ENCODE data around the gene STON2.

The STON2 gene

GRCh38 chr14:81371802-81372201, 28.3 kb downstream of the STON2 start:
- no peak overlapping the region for H3K27ac Mint-ChIP-seq
- H3K36me3 Mint-ChIP-seq (ENCODE audit: low read depth): no peaks in the 10 kb centered on the region
- no peak overlapping the region for H3K4me3 Mint-ChIP-seq
- H3K4me1 Mint-ChIP-seq: no peaks in the 10 kb centered on the region
- no peaks in the 10 kb centered on the region for H3K9me3 Mint-ChIP-seq
- no peak for DNase-seq
- no peaks in the 10 kb centered on the region for H3K27me3 Mint-ChIP-seq
- ATAC-seq: no peak

DNA sequence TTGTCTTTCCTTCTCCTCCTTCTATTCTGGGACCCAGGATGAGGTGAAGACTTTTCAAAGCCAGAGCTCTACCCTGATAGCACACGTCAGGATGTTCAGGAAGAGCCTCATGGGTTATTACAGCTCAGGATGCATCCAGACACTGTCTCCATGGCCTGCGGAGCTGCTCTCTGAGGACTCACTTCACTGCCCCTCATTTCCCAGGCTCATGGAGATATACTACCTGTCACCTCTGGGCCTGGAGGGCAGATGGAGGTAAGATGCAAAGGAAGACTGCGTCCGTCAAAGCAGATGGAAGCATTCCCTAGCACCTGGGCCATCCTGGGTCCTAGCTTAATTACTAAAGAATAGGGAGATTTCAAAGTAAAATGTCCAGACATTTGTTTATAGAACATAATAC, 32.6 kb downstream of the STON2 start:
- Mint-ChIP-seq H3K4me3 (no peak overlapping the region), H3K4me1 (no peaks in the 10 kb centered on the region), H3K27me3 (no peaks in the 10 kb centered on the region), H3K9me3 (no peaks in the 10 kb centered on the region), H3K36me3 (ENCODE audit: low read depth) (no peaks in the 10 kb centered on the region), H3K27ac (no peak overlapping the region)
- ATAC-seq (no peak), DNase-seq (no peak)

GRCh38 chr14:81366884-81367283, 33.2 kb downstream of the STON2 start:
- DNase-seq (no peak), ATAC-seq (no peak)
- H3K4me3 Mint-ChIP-seq: no peak overlapping the region
- no peaks in the 10 kb centered on the region for H3K36me3 Mint-ChIP-seq (ENCODE audit: low read depth)
- H3K9me3 Mint-ChIP-seq: no peaks in the 10 kb centered on the region
- H3K4me1 Mint-ChIP-seq: no peaks in the 10 kb centered on the region
- H3K27ac Mint-ChIP-seq: no peak overlapping the region
- H3K27me3 Mint-ChIP-seq: no peaks in the 10 kb centered on the region

GRCh38 chr14:81366214-81366613, 33.9 kb downstream of the STON2 start:
- Mint-ChIP-seq H3K9me3 (no peaks in the 10 kb centered on the region), H3K27ac (no peak overlapping the region), H3K4me3 (no peak overlapping the region), H3K4me1 (no peaks in the 10 kb centered on the region), H3K27me3 (no peaks in the 10 kb centered on the region), H3K36me3 (ENCODE audit: low read depth) (no peaks in the 10 kb centered on the region)
- ATAC-seq: no peak
- DNase-seq: no peak

GRCh38 chr14:81363746-81364378, 36.3 kb downstream of the STON2 start:
- H3K4me1 Mint-ChIP-seq: no peaks in the 10 kb centered on the region
- no peaks in the 10 kb centered on the region for H3K9me3 Mint-ChIP-seq
- H3K36me3 Mint-ChIP-seq (ENCODE audit: low read depth): no peaks in the 10 kb centered on the region
- ATAC-seq (no peak), DNase-seq (no peak)
- no peak overlapping the region for H3K27ac Mint-ChIP-seq
- H3K4me3 Mint-ChIP-seq: no peak overlapping the region
- peaks cover 11% of the 10 kb centered on the region for H3K27me3 Mint-ChIP-seq

- ATAC-seq: no peak
- H3K36me3 Mint-ChIP-seq (ENCODE audit: low read depth): no peaks in the 10 kb centered on the region
- peaks cover 4% of the 10 kb centered on the region for H3K27me3 Mint-ChIP-seq
- no peak for DNase-seq
- no peak overlapping the region for H3K27ac Mint-ChIP-seq
- H3K9me3 Mint-ChIP-seq: peaks cover 12% of the 10 kb centered on the region
- no peaks in the 10 kb centered on the region for H3K4me1 Mint-ChIP-seq
- no peak overlapping the region for H3K4me3 Mint-ChIP-seq
These were observed 46.3 kb downstream of the STON2 start for GRCh38 chr14:81353691-81354323.

- Mint-ChIP-seq H3K4me3 (no peak overlapping the region), H3K9me3 (peaks cover 12% of the 10 kb centered on the region), H3K36me3 (ENCODE audit: low read depth) (no peaks in the 10 kb centered on the region), H3K4me1 (no peaks in the 10 kb centered on the region), H3K27me3 (peaks cover 7% of the 10 kb centered on the region), H3K27ac (no peak overlapping the region)
- DNase-seq: no peak
- ATAC-seq: no peak
These were observed 47.7 kb downstream of the STON2 start for GRCh38 chr14:81352413-81352812.

DNA sequence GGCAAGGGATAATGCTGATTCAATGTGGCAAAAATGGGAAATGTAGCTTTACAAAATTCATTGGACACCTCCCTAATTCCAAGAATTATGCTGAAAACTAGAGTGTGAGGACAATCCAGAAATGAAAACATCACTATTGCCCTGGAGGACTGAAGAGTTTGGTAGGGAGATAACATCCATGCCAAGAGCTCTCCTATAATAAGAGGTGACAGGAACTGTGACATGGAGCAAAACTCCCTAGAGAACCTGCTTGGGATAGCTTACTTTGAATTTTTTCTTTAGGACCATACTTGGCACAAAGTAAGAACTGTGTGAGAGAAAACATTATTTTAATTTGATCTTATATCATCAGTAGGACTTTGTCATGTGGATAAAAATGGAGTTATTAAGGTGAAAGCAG, 48.9 kb downstream of the STON2 start:
- ATAC-seq: no peak
- peaks cover 12% of the 10 kb centered on the region for H3K9me3 Mint-ChIP-seq
- no peak for DNase-seq
- H3K27me3 Mint-ChIP-seq: peaks cover 5% of the 10 kb centered on the region
- H3K36me3 Mint-ChIP-seq (ENCODE audit: low read depth): no peaks in the 10 kb centered on the region
- no peak overlapping the region for H3K27ac Mint-ChIP-seq
- no peak overlapping the region for H3K4me3 Mint-ChIP-seq
- H3K4me1 Mint-ChIP-seq: no peaks in the 10 kb centered on the region

DNA sequence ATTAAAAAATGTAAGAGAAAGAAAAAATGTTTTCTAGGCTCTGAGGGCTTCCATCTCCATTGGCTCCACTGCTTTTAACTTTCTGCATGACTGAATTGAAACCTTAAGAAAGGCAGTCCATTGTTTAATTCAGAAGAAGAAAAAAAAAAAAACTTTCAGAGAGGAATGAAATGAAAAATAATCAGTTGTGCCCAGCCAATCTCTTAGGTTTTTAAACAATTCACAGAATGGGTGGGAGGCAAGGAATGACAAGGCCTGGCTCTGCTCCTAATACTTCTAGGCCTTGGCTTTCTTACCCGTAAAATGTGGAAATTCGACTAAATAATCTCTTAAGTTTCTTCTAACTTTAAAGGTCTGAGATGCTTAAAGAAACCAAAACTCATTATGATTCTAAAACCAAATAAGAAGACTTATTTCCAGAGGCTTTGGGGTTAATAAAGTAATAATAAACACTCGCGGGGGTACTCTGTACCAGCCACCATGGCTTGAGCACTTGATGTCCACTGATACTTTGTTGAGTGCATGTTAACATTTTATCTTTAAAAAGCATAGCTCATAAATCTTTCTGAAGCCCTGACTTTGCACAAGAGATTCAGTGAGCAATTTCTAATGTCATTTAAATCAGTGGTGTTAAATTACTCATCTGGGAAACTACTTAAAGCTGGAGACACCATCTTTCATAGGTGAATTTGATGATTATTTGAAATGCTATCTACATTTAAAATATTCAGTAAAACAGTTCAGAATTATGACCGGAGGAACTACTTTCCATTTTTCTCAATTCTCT, 49.6 kb downstream of the STON2 start:
- ATAC-seq (no peak), DNase-seq (no peak)
- Mint-ChIP-seq H3K36me3 (ENCODE audit: low read depth) (no peaks in the 10 kb centered on the region), H3K4me3 (no peak overlapping the region), H3K4me1 (no peaks in the 10 kb centered on the region), H3K9me3 (peaks cover 12% of the 10 kb centered on the region), H3K27me3 (peaks cover 8% of the 10 kb centered on the region), H3K27ac (no peak overlapping the region)

DNA sequence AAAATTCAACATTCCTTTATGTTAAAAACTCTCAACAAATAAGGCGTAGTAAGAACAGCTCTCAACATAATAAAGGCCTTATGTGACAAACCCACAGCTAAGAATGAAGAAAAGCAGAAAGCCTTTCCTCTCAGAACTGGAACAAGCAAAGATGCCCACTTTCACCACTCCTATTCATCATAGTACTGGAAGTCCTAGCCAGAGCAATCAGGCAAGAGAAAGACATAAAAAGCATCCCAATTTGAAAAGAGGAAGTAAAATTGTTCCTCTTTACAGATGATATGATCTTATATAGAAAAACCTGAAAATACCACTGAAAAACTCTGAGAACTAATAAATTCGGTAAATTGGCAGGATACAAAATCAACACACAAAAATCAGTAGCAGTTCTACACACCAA, 52.1 kb downstream of the STON2 start:
- no peaks in the 10 kb centered on the region for H3K4me1 Mint-ChIP-seq
- no peaks in the 10 kb centered on the region for H3K9me3 Mint-ChIP-seq
- no peak overlapping the region for H3K27ac Mint-ChIP-seq
- ATAC-seq: no peak
- peaks cover 8% of the 10 kb centered on the region for H3K27me3 Mint-ChIP-seq
- H3K4me3 Mint-ChIP-seq: no peak overlapping the region
- DNase-seq: no peak
- H3K36me3 Mint-ChIP-seq (ENCODE audit: low read depth): no peaks in the 10 kb centered on the region

DNA sequence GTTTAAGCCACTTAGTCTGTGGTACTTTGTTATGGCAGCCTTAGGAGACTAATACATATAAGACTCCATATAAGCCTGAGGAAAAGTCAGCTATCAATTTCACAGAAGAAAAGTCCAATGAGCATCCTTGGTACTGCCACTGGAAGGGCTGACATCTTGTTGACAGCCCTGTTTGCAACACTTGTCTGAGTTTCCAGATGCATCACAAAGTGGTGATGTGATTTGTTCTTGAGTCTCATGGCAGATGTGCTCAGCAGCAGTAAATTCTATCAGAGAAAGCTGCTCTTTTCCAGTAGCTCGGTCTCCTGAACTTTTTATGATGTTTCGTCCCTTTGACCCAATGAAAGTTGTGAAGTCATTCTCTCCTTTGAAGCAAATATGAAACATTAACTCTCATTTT, 54.3 kb downstream of the STON2 start:
- H3K27ac Mint-ChIP-seq: no peak overlapping the region
- no peaks in the 10 kb centered on the region for H3K4me1 Mint-ChIP-seq
- ATAC-seq (no peak), DNase-seq (no peak)
- H3K36me3 Mint-ChIP-seq (ENCODE audit: low read depth): no peaks in the 10 kb centered on the region
- peaks cover 11% of the 10 kb centered on the region for H3K27me3 Mint-ChIP-seq
- no peaks in the 10 kb centered on the region for H3K9me3 Mint-ChIP-seq
- no peak overlapping the region for H3K4me3 Mint-ChIP-seq

DNA sequence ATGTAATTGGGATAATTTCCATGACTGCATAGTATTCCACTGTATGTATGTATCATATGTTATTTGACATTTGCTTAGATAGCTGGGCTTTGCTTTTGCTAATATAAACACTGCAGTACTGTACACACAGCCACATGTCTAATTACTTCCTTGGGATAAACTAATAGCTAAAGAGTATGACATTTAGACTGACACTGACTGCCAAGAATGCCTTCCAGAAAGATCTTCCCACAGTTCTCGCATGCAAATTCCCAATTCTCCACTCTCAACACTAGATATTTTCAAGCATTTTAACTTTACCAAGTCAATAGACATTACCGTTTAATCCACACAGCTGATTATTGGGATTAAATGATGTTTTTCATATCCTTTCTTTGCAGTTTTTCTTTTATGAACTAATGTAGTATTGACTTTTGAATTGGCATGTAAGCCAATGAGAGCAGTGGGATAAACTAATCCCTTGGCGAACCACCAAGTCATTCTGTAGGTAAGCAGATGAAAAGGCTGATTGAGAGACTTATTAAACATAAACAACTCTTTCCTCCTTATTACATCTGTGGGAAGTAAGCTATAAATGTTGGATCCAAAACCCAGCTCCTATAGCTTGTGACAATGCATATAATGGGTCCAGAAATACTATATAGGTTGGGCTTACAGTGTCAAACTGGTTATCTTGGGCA, 55.5 kb downstream of the STON2 start:
- DNase-seq (no peak), ATAC-seq (no peak)

GRCh38 chr14:81343701-81344100, 56.4 kb downstream of the STON2 start:
- H3K27ac Mint-ChIP-seq: no peak overlapping the region
- H3K9me3 Mint-ChIP-seq: no peaks in the 10 kb centered on the region
- ATAC-seq (no peak), DNase-seq (no peak)
- no peaks in the 10 kb centered on the region for H3K4me1 Mint-ChIP-seq
- peaks cover 11% of the 10 kb centered on the region for H3K27me3 Mint-ChIP-seq
- no peaks in the 10 kb centered on the region for H3K36me3 Mint-ChIP-seq (ENCODE audit: low read depth)
- H3K4me3 Mint-ChIP-seq: no peak overlapping the region

More for the DNA sequence above, 55.5 kb downstream of the STON2 start:
- no peaks in the 10 kb centered on the region for H3K9me3 Mint-ChIP-seq
- peaks cover 11% of the 10 kb centered on the region for H3K27me3 Mint-ChIP-seq
- no peak overlapping the region for H3K4me3 Mint-ChIP-seq
- no peak overlapping the region for H3K27ac Mint-ChIP-seq
- no peaks in the 10 kb centered on the region for H3K36me3 Mint-ChIP-seq (ENCODE audit: low read depth)
- H3K4me1 Mint-ChIP-seq: no peaks in the 10 kb centered on the region

GRCh38 chr14:81342850-81343580, 57.1 kb downstream of the STON2 start:
- DNase-seq (no peak), ATAC-seq (no peak)
- no peaks in the 10 kb centered on the region for H3K36me3 Mint-ChIP-seq (ENCODE audit: low read depth)
- no peak overlapping the region for H3K4me3 Mint-ChIP-seq
- H3K9me3 Mint-ChIP-seq: no peaks in the 10 kb centered on the region
- H3K27ac Mint-ChIP-seq: no peak overlapping the region
- H3K27me3 Mint-ChIP-seq: peaks cover 7% of the 10 kb centered on the region
- no peaks in the 10 kb centered on the region for H3K4me1 Mint-ChIP-seq
